Heart left ventricle (tissue), 13 donors: ENCODE results near the gene MID2.

Experiments
- POLR2A ChIP-seq, 2 donors: fragments of 450-650 bp; IDR thresholded peaks; one replicate each; pipeline ENCODE4 v1.6.1; 2017; ENCODE audit warnings: antibody characterized with exemption in 2 of 2, mild to moderate bottlenecking in 2 of 2, moderate library complexity in 2 of 2
- TF ChIP-seq, protein P1 (sequence below), 12 donors: fragments of 200-600 bp; sonication (generic) in 4 of 12; IDR thresholded peaks; one replicate each; pipeline versions ENCODE4 v1.5.0 to v1.8.0; 2018 to 2022; ENCODE audit warnings: antibody characterized with exemption in 12 of 12, mild to moderate bottlenecking in 5 of 12
- donor health status: ischemic (EF 13 %, LVEDD 7.1; RV severe dilation, severe dysfunction).
- donor health status: DM: no; HTN: yes; CAD: no.
- donor health status: DM: no; HTN: no; CAD: no.
- donor health status: ischemic (EF 25% LVEDD 6.9; RV normal size, moderate dysfunction).
- donor health status: ischemic (EF 25% LVEDD 5.7; RV mildly dilated, moderate dysfunction).
- donor health status: ischemic (EF 35%, LVEDD 5.7; RV mildly dilated, moderate dysfunction).
- donor health status: nonischemic (EF 11% LVEDD 7.7; RV severe dilation, severe dysfunction).
- donor health status: DM: yes; HTN: yes; CAD: no.
- donor health status: PGD.
- donor health status: ischemic (EF 29% LVEDD 5.4; RV normal size, mild dysfunction).
- donor health status: nonischemic (EF 23%, LVEDD 6.1; RV moderate dilation, normal function).

DNA sequence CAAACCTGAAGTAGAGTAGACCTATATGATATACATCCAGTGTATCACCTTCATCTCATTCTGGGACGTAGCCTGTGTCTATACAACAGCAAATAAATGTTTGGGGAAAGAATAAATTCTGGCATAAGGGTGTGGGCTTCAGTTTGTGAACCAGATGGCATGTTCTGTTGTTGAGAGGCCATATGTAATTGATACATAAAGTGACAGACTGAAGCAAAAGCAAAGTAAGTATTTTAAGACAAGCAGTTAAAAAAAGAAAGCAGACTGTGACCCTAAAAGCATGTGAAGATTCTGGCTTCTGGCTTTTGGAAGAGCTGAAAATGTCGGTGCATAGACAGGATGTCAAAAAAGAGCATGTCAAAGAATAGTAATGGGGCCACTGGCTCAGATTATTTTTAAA is 22.9 kb downstream of the MID2 start:
- TF ChIP-seq, protein P1, sequence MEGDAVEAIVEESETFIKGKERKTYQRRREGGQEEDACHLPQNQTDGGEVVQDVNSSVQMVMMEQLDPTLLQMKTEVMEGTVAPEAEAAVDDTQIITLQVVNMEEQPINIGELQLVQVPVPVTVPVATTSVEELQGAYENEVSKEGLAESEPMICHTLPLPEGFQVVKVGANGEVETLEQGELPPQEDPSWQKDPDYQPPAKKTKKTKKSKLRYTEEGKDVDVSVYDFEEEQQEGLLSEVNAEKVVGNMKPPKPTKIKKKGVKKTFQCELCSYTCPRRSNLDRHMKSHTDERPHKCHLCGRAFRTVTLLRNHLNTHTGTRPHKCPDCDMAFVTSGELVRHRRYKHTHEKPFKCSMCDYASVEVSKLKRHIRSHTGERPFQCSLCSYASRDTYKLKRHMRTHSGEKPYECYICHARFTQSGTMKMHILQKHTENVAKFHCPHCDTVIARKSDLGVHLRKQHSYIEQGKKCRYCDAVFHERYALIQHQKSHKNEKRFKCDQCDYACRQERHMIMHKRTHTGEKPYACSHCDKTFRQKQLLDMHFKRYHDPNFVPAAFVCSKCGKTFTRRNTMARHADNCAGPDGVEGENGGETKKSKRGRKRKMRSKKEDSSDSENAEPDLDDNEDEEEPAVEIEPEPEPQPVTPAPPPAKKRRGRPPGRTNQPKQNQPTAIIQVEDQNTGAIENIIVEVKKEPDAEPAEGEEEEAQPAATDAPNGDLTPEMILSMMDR (IDR thresholded peaks at IDR 0.05): no peak
- no peak for TF ChIP-seq POLR2A (IDR thresholded peaks at IDR 0.05)
